A172 (cell line): ENCODE results near the gene C10orf143. TPM values are rescaled to one million over a fixed set of nuclear protein-coding genes. Genes with fewer than 3 reads are reported as not detected.

Experiments used
- DNase-seq: peaks from one replicate; pipeline ENCODE4 v3.0.0-alpha.2; 2015; ENCODE audit warnings: low spot score
- total RNA-seq: library from RNA; depleted of rRNA; stranded (reverse); fragments of >200 nt; shearing (Covaris generic); gene quantifications from 2 replicates; pipeline ENCODE4 v1.2.3, GENCODE V29; 2014

The C10orf143 gene
- total RNA-seq, 1 experiment from 2014 or later, result 0.05 TPM

DNA sequence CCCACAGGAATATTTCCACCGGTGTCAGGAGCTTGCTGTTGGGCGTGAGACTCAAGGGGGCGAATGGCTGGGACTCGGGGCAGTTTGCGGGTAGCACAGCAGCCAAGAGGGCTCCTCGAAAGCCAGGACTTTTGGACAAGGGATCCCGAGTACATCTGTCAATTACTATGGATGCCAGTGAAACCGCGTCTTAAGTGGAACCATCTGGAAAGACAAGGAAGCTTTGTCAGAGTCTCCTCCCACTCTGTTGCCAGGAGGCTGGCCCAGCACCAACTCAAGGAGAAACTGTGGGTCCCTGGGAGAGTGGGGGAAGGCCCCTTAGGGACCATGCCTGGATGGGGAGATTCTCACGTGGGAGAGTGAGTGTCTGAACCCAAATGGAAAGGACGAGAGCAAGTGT, 57.1 kb downstream of the C10orf143 start:
- no peak for DNase-seq

DNA sequence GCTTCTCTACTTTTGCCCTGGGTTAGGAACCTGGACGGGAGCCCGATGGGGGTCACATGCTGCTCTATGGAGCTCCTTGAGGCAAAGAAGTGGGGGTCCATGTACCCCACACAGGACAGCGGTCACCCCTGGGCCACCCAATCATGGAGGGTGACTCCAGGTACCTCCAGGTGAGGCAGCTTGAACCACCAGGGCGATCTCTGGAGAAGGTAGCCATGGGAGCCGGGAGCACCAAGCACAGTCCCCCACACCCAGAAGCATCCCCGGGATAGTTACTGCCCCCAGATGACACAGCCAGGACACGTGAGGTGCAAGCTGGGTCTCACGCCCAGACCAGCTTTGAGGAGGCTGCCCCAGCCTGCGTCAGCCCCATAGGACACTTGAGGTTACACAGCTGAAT, 58.4 kb downstream of the C10orf143 start:
- no peak for DNase-seq

DNA sequence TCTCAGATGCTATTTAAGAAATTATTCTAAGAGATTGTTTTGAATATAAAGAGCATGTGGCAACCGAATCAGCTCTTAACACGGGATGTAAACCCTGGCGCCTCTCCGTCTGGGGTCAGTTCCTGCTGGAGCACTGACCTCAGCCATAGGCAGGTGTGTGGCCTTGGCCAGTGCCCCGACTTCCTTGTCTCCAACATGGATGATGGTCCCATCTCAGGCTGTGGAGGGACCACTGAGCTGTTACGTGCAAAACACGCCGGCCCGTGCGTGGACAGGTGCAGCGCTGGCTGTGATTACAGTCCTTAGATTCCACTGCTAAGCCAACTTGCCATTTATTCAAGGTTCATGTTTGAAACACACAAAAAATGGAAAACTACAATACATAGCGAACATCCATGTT, 59.9 kb downstream of the C10orf143 start:
- DNase-seq, result no peak

- no peak for DNase-seq
Measured at GRCh38 chr10:130049987-130050386, 60.6 kb downstream of the C10orf143 start.

- no peak for DNase-seq
Measured at GRCh38 chr10:130049244-130049643, 61.4 kb downstream of the C10orf143 start.

DNA sequence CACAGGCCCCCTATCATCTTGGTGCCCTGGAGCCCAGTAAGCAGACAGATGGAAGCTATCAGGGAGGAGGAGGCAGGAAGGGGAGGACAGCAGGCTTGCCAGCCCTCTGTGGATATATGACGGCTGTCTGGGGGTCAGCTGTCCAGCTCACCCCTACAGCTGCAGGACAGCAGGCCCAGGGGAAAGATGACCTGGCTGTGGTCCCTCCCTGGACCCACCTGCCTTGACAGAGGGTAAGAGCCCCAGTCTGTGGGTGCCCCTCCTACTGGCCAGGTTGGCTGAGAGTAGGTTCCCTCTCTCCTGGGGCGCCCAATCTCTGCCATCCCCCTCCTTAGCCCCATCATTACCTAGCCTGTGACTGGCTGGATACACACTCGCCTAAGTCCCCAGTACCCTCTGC, 62.5 kb downstream of the C10orf143 start:
- no peak for DNase-seq

DNA sequence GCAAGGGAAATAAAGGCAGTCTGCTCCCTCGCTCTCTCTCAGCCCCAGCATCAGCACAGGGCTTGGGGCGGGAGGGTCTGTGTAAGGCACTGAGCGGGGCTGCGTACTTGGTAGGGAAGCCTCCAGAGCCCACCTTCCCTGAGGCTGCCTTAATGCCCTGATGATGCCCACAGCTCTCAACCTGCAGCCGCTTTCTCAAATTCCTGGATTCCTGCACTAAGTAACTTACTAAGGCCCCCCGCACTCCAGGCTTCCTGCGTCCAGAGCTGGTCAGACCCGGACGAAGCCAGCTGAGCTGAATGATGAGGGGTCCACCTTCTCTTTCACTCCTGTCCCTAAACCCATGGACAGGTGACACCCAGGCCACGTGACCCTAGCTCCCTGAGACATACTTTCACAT, 63.3 kb downstream of the C10orf143 start:
- DNase-seq, result no peak

GRCh38 chr10:130046591-130046990, 64.0 kb downstream of the C10orf143 start:
- no peak for DNase-seq

DNA sequence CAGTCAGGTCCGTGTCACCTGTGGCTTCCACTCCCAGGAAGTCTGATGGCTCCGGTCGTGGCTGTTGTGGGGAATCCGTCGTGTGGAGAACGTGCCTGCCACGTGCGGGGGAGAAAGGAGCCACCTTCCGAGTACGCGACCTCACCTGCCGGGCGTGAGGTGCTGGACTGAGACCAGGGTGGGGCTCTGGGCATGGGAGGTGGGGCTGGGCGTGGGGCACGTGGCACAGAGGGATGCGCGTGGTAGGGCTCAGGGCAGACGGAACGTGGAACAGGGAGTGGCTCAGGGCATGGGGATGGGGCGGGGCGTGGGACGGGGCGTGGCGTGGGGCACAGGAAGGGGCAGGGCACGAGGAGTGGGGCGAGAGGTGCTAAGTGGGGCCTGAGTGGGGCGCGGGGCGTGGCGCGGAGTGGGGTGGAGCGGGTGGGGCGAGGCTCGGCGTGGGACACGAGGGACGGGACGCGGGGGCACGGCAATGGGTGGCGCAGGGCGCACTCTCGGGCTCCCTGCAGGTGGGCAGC, 64.8 kb downstream of the C10orf143 start:
- DNase-seq, result no peak

- DNase-seq, result no peak
Measured at GRCh38 chr10:130045091-130045652, 65.5 kb downstream of the C10orf143 start.

- DNase-seq, result no peak
Measured at GRCh38 chr10:130044067-130045061, 66.3 kb downstream of the C10orf143 start.

DNA sequence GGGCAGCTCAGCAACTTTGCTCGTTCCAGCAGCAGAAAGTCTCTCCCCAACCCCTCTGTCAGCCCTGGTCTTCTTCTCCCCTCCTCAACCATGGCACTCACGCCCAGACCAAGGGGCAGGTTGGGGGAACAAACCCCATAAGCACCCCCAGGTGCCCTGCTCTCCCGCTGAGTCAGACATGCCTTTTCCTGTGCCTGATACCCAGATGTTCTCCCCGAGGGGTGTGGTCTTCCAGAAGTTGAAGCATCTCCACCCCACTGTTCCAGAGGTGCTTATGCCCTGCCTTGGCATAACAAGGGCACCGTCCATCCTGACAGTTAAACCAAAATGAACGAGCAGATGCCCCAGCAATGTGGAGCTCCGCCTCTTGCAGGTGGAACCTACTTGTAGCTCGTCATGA, 67.1 kb downstream of the C10orf143 start:
- DNase-seq, result no peak

- DNase-seq, result no peak
Measured at GRCh38 chr10:130042381-130042780, 68.2 kb downstream of the C10orf143 start.

- DNase-seq, result no peak
Measured at GRCh38 chr10:130041451-130042371, 68.9 kb downstream of the C10orf143 start.

GRCh38 chr10:130040817-130041330, 69.8 kb downstream of the C10orf143 start:
- no peak for DNase-seq

DNA sequence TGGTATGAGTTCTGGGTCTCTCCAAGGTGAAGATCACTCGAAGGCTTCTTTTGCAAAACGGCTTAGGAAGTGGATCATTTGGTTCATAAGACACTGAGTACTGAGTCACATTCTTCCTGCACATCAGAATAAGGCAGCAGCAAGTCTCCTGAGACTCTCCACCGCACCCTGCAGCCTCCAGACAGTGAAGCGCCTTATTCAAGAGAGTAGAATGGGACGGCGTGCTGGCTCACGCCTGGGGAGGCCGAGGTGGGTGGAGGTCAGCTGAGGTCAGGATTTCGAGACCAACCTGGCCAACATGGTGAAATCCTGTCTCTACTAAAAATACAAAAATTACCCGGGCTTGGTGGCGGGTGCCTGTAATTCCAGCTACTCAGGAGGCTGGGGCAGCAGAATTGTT, 70.3 kb downstream of the C10orf143 start:
- DNase-seq, result no peak

DNA sequence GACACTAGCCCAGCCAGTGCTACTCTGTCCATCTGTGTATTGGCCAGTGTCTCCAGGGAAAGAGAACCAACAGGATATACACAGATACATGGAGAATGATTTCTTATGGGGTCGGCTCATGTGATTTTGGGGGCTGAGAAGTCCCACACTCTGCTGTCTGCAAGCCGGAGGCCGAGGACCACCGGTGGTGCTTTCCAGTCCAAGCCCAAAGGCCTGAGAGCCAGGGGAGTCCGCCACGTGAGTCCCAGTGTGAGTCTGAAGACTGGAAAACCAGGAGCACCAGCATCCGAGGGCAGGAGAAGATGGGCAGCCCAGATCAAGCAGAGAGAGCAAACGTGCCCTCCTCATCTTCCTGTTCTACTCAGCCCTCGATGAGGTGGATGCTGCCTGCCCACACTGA, 71.5 kb downstream of the C10orf143 start:
- DNase-seq, result no peak

DNA sequence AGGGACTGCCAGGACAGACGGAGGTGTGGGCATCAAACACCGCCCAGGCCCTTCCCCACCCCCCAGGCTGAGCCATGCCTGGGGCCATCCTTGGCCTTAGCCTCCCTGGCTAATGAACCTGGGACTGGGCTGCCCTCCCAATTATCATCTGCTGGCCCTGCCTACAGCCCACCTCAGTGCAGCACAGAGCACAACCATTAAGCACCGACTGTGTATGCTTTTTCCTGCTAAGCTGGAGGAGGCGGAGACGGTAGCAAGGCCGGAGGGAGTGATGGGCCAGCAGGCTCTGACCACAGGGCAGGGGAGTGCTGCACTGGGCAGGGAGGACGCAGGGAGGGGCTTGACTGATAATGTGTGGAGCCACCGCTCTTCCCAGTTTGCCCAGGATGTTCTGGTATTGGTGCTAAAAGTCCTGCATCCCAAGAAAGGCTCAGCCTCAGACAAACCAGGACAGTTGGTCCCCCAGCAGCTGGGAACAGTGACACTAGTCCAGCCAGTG, 72.0 kb downstream of the C10orf143 start:
- DNase-seq, result no peak

GRCh38 chr10:130038019-130038555, 72.5 kb downstream of the C10orf143 start:
- no peak for DNase-seq

GRCh38 chr10:130037169-130037661, 73.4 kb downstream of the C10orf143 start:
- no peak for DNase-seq
